Neural crest cell (in vitro differentiated cells): Measurements from ENCODE around the gene SLC35G6. TPM values are rescaled to one million over a fixed set of nuclear protein-coding genes. Genes with fewer than 3 reads are reported as not detected.

Experiments
- DNase-seq: peaks from one replicate; pipeline ENCODE4 v3.0.0; 2021; ENCODE audit warnings: low read depth, mixed read lengths, low spot score
- H3K27ac Mint-ChIP-seq: one replicate; pipeline ENCODE4 v1.8.0; 2021; ENCODE audit warnings: mild to moderate bottlenecking, mixed read lengths; ENCODE audit not compliant: unreplicated experiment
- H3K27me3 Mint-ChIP-seq: 2 replicates; pipeline ENCODE4 v1.8.0; 2021; ENCODE audit warnings: low read depth, mild to moderate bottlenecking, mixed read lengths
- H3K36me3 Mint-ChIP-seq: 2 replicates; pipeline ENCODE4 v1.8.0; 2021; ENCODE audit warnings: low read depth, mild to moderate bottlenecking, mixed read lengths
- H3K4me1 Mint-ChIP-seq: 2 replicates; pipeline ENCODE4 v1.8.0; 2021; ENCODE audit warnings: mixed read lengths
- H3K4me3 Mint-ChIP-seq: one replicate; pipeline ENCODE4 v1.8.0; 2021; ENCODE audit warnings: mild to moderate bottlenecking, mixed read lengths
- H3K9me3 Mint-ChIP-seq: 2 replicates; pipeline ENCODE4 v1.8.0; 2021; ENCODE audit warnings: mixed read lengths
- CTCF ChIP-seq: fragments of 200-600 bp; sonication (generic); conservative IDR thresholded peaks from 2 replicates; pipeline ENCODE4 v1.5.0; 2021; ENCODE audit warnings: antibody characterized with exemption, mild to moderate bottlenecking
- total RNA-seq: library from RNA; stranded (reverse); gene quantifications from 2 replicates; pipeline ENCODE4 v1.2.1, GENCODE V29; 2021

SLC35G6 gene
- total RNA-seq, 1 donor from 2014 or later = not detected

DNA sequence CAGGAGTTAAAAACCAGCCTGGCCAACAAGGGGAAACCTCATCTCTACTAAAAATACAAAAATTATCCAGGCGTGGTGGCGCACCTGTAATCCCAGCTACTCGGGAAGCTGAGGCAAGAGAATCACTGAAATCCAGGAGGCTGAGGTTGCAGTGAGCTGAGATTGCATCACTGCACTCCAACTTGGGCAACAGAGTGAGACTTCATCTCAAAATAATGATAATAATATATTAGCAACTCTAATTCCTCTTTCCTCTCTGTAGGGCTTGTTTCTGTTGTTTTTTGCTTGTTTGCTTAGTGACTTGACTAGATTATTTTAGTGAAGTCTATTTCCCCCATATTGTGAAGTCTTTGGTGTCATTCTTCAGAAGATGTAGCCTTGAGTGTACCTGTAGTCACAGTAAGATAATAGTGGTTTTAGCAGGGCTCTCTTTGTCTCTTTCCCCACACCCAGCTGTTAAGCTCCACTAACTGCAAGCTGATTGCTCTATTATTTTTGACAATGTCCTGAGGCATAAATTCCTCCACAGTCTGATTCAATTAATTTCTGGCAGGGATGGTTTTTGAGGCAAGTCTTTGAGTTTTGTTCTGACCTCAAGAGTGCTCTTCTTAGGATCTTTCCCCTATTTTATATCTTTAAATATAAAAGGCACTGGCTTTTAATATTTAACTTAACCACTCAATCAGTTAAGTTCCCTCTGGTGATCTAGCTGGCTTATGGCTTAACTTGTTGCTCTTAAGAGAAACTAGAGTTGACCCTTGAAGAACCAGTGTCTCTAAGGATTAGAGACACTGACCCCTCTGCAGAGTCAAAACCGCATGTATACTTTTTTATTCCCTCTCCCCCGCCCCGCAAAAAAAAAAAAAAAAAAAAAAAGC lies 49.0 kb downstream of the SLC35G6 start:
- H3K4me3 Mint-ChIP-seq = no peak overlapping the region
- H3K36me3 Mint-ChIP-seq = peaks cover 19% of the 10 kb centered on the region
- peaks cover 4% of the 10 kb centered on the region for H3K27me3 Mint-ChIP-seq
- H3K27ac Mint-ChIP-seq = no peak overlapping the region
- H3K4me1 Mint-ChIP-seq = no peaks in the 10 kb centered on the region
- peaks cover 14% of the 10 kb centered on the region for H3K9me3 Mint-ChIP-seq
- DNase-seq = no peak
- no peak for TF ChIP-seq CTCF

Other genes starting within 250 kb of the SLC35G6 start
- gene DVL2, start 246.9 kb upstream of the SLC35G6 start, total RNA-seq = 130 and 140 TPM in 2 replicates
- gene PHF23, start 242.0 kb upstream of the SLC35G6 start, total RNA-seq = 72.7 and 75.2 TPM in 2 replicates
- gene GABARAP, start 239.0 kb upstream of the SLC35G6 start, total RNA-seq = 470 and 479 TPM in 2 replicates
- gene CTDNEP1, start 229.7 kb upstream of the SLC35G6 start, total RNA-seq = 179 and 182 TPM in 2 replicates
- 74.4 and 77.4 TPM in 2 replicates for gene ELP5, start 229.2 kb upstream of the SLC35G6 start, total RNA-seq
- not detected in 2 replicates for gene CLDN7, start 219.0 kb upstream of the SLC35G6 start, total RNA-seq
- gene SLC2A4, start 199.7 kb upstream of the SLC35G6 start, total RNA-seq = 5.8 and 6.1 TPM in 2 replicates
- 0.54 and 0.96 TPM in 2 replicates for gene YBX2, start 186.8 kb upstream of the SLC35G6 start, total RNA-seq
- gene EIF5A, start 173.8 kb upstream of the SLC35G6 start, total RNA-seq = 725 and 743 TPM in 2 replicates
- gene GPS2, start 166.1 kb upstream of the SLC35G6 start, total RNA-seq = 84.2 and 89.9 TPM in 2 replicates
- gene NEURL4, start 152.1 kb upstream of the SLC35G6 start, total RNA-seq = 65.6 and 69.5 TPM in 2 replicates
- 1.2 and 1.3 TPM in 2 replicates for gene ACAP1, start 144.9 kb upstream of the SLC35G6 start, total RNA-seq
- gene KCTD11, start 129.3 kb upstream of the SLC35G6 start, total RNA-seq = 7.9 and 8.0 TPM in 2 replicates
- not detected in 2 replicates for gene TMEM95, start 126.3 kb upstream of the SLC35G6 start, total RNA-seq
- gene TNK1, start 100.4 kb upstream of the SLC35G6 start, total RNA-seq = 0.21 and 0.43 TPM in 2 replicates
- gene PLSCR3, start 86.9 kb upstream of the SLC35G6 start, total RNA-seq = 21.9 and 25.7 TPM in 2 replicates
- gene TMEM256, start 77.3 kb upstream of the SLC35G6 start, total RNA-seq = 71.5 and 71.6 TPM in 2 replicates
- gene NLGN2, start 73.6 kb upstream of the SLC35G6 start, total RNA-seq = 104 and 106 TPM in 2 replicates
- 0.26 and 0.93 TPM in 2 replicates for gene SPEM1, start 61.1 kb upstream of the SLC35G6 start, total RNA-seq
- gene SPEM2, start 55.8 kb upstream of the SLC35G6 start, total RNA-seq = not detected in 2 replicates
- not detected in 2 replicates for gene SPEM3, start 52.6 kb upstream of the SLC35G6 start, total RNA-seq
- 1.1 and 1.3 TPM in 2 replicates for gene TMEM102, start 46.0 kb upstream of the SLC35G6 start, total RNA-seq
- gene FGF11, start 41.9 kb upstream of the SLC35G6 start, total RNA-seq = 6.0 and 6.5 TPM in 2 replicates
- 9.7 and 9.9 TPM in 2 replicates for gene CHRNB1, start 36.4 kb upstream of the SLC35G6 start, total RNA-seq
- 13.6 and 14.3 TPM in 2 replicates for gene ZBTB4, start 1.8 kb upstream of the SLC35G6 start, total RNA-seq
- gene POLR2A, start 2.9 kb downstream of the SLC35G6 start, total RNA-seq = 181 and 183 TPM in 2 replicates
- 4.1 and 5.4 TPM in 2 replicates for gene TNFSF12, start 67.6 kb downstream of the SLC35G6 start, total RNA-seq
- gene TNFSF13, start 77.3 kb downstream of the SLC35G6 start, total RNA-seq = 0.45 and 0.86 TPM in 2 replicates
- 83.7 and 85.7 TPM in 2 replicates for gene SENP3, start 80.5 kb downstream of the SLC35G6 start, total RNA-seq
- gene CD68, start 98.2 kb downstream of the SLC35G6 start, total RNA-seq = 0.49 and 1.6 TPM in 2 replicates
- 74.4 and 83.7 TPM in 2 replicates for gene MPDU1, start 102.4 kb downstream of the SLC35G6 start, total RNA-seq
- gene SOX15, start 108.6 kb downstream of the SLC35G6 start, total RNA-seq = 0.65 and 0.84 TPM in 2 replicates
- 51.9 and 53.8 TPM in 2 replicates for gene FXR2, start 133.5 kb downstream of the SLC35G6 start, total RNA-seq
- gene SAT2, start 146.4 kb downstream of the SLC35G6 start, total RNA-seq = 76.3 and 89.1 TPM in 2 replicates
- 2.3 and 2.5 TPM in 2 replicates for gene SHBG, start 148.7 kb downstream of the SLC35G6 start, total RNA-seq
- 12.1 and 14.3 TPM in 2 replicates for gene ATP1B2, start 169.5 kb downstream of the SLC35G6 start, total RNA-seq
- gene TP53, start 206.0 kb downstream of the SLC35G6 start, total RNA-seq = 135 and 150 TPM in 2 replicates
- gene WRAP53, start 207.0 kb downstream of the SLC35G6 start, total RNA-seq = 35.7 and 41.1 TPM in 2 replicates
- 25.3 and 25.5 TPM in 2 replicates for gene EFNB3, start 223.8 kb downstream of the SLC35G6 start, total RNA-seq
- gene DNAH2, start 236.3 kb downstream of the SLC35G6 start, total RNA-seq = 0.16 and 0.27 TPM in 2 replicates